Activated naive CD4-positive, alpha-beta T cell treated with anti-CD3 and anti-CD28 coated beads, Interleukin-2, amount 50 U/mL, for 16 hours (primary cell): Measurements from ENCODE around the gene ITGB1BP1.

Experiments
- DNase-seq: peaks from one replicate; pipeline ENCODE4 v3.0.0-alpha.2; 2020

The ITGB1BP1 gene

DNA sequence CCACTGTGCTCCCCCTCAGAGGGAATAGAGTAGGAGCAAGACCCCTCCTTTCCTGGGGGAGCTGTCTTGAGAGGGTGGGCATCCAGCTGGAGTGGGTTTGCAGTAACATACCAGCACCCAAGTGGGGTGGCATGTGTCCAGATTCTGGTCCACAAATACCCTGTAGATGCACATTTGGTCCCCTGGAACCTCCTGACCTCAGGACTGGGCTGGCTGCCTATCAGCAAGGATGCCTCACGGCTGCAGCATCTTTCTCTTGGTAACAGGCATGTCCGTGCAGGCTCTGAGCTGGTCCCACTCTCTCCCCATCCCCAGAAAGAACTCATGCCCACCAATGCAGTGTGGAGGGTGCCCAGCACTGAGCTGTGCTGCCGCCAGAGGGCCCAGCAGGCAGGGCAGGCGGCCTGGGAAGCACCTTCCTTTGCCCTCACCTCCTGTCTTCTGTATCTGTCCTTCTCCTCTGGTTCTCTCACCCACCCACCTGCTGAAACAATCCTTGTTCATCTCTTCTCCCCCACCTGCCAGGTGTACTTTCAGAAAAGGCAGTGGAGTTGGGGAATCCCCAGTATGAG, 47.4 kb downstream of the ITGB1BP1 start:
- no peak for DNase-seq

GRCh38 chr2:9374071-9374730, 49.1 kb downstream of the ITGB1BP1 start:
- DNase-seq, result no peak

DNA sequence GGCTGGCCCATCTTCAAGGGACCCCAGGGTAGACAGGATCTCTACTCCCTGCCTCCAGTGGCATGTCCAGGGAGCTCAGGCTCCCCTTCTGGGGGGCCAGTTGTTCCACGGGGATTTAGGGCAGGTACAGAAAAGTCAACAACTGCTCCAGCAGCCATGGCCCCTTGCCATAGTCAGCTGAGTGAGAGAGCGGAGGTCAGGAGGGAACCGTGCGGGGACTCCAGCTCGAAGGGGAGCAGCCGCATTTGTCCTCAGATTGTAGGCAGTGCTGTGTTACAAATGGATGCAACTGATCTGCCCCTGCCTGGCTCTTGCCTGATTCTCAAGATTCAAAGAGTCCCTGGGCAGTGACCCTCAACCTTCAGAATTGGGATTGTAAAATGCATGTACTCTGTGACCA, 49.9 kb downstream of the ITGB1BP1 start:
- DNase-seq, result no peak

GRCh38 chr2:9373047-9373446, 50.3 kb downstream of the ITGB1BP1 start:
- DNase-seq, result no peak

DNA sequence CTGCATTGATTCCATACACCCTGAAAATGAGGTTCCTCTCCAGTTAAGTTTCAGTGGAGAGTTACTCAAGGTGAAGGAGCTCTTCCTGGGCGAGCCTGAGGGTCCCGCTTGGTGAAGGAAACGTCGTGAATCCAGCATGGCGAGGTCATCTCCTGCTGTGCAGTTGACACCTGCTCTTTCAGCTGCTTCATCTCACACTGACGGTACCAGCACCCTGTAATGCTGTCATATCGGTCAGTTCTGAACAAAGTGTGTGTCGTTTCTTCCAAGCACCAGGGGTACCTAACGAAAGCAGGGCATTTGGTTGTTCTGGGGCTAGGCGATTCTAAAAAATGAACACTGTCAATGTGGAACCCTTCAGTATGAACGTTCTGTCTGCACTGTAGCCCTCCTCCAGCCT, 52.6 kb downstream of the ITGB1BP1 start:
- DNase-seq, result no peak

DNA sequence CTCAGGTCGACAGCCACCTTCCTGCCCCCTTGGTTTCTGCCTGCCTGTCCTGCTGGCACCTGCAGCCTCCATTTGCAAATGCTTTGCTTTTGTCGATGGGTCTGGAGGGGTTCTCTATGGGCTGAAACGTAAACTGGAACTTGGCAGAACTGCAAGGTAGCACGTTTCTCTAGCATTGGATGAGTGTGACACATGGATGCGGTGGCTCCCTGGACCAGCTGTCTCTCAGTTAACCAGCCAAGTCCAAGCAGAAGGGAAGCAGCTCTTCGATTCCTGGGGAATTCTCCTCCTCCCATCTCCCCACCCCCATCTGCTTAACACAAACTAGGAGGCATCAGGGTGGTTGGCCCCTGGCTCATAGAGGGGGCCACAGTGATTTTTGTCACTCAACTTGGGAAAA, 57.3 kb downstream of the ITGB1BP1 start:
- no peak for DNase-seq

GRCh38 chr2:9365498-9366019, 57.8 kb downstream of the ITGB1BP1 start:
- DNase-seq, result no peak

GRCh38 chr2:9364791-9365497, 58.4 kb downstream of the ITGB1BP1 start:
- DNase-seq, result no peak

- DNase-seq, result no peak
These were observed 59.0 kb downstream of the ITGB1BP1 start for GRCh38 chr2:9364373-9364772.

GRCh38 chr2:9360701-9361100, 62.6 kb downstream of the ITGB1BP1 start:
- DNase-seq, result no peak

DNA sequence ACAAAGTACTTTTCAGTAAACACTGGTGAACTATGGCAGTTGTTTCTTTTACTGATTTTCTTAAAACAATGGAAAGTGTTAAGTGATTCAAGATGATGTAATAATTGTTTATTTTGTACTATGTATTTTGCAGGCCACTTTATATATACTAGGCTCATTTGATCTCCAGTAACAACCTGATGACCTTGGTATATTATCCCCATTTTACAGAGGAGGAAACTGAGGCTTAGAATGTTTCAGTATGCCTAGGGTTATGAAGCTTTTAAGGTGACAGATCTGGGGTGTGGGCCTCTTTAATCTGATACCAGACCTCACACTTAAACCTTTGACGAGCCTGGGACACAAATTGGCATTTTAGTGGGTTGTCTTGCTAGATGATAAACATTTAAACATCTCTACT, 63.2 kb downstream of the ITGB1BP1 start:
- no peak for DNase-seq

- no peak for DNase-seq
These were observed 63.9 kb downstream of the ITGB1BP1 start for GRCh38 chr2:9359463-9359862.

DNA sequence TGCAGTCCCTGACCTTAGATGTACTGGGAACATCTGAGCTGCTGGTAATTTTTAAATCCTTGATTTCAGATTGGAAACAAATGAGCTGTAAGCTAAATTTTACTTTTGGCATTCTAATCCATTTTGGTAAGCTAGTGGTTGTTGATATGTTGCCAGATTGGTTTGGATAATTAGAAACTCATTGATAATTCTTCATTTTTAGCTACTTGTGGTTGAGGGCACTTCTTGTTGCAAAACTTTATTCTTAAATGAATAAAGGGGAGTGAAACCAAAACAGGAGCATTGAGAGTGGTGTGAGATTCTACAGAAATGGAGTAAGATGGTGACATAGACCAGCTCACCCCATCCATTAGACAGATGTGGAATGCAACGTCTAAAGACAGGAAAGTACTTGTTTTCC, 64.5 kb downstream of the ITGB1BP1 start:
- DNase-seq, result no peak

- DNase-seq, result no peak
These were observed 67.1 kb downstream of the ITGB1BP1 start for GRCh38 chr2:9356261-9356660.

DNA sequence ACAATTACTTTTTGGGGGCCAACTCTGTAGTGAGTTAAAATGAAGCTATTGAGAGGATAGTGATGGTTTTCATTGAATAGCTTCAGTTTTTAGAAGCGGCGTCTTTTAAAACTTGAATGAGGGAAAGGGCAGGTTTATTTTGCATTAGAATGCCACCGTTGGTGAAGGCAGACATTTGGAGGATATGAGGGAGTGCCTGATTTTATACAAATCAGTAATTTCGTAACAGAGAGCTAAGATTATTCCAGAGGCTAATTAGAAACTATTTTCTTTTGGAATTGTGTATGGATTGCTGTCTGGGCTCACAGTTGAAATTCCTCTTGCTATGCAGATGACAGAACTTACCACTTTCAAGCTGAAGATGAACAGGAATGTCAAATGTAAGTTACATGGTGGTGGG, 67.6 kb downstream of the ITGB1BP1 start:
- no peak for DNase-seq

GRCh38 chr2:9355270-9355669, 68.1 kb downstream of the ITGB1BP1 start:
- no peak for DNase-seq

- no peak for DNase-seq
These were observed 69.0 kb downstream of the ITGB1BP1 start for GRCh38 chr2:9354318-9354717.
